NCI-H2107 treated with DMSO at 0.1 percent for 48 hours (cell line): ENCODE measurements around the gene ABCB8.
"Not testable (repeated sequence)": the region's sequence is repeated elsewhere in the genome, so short reads cannot be mapped to it uniquely, and the experiment has no call there.

Experiments used
- DNase-seq: peaks from one replicate; lab custom pipeline; 2025; ENCODE audit not compliant: unreplicated experiment; lab: John Stamatoyannopoulos, UW

ABCB8 gene

DNA sequence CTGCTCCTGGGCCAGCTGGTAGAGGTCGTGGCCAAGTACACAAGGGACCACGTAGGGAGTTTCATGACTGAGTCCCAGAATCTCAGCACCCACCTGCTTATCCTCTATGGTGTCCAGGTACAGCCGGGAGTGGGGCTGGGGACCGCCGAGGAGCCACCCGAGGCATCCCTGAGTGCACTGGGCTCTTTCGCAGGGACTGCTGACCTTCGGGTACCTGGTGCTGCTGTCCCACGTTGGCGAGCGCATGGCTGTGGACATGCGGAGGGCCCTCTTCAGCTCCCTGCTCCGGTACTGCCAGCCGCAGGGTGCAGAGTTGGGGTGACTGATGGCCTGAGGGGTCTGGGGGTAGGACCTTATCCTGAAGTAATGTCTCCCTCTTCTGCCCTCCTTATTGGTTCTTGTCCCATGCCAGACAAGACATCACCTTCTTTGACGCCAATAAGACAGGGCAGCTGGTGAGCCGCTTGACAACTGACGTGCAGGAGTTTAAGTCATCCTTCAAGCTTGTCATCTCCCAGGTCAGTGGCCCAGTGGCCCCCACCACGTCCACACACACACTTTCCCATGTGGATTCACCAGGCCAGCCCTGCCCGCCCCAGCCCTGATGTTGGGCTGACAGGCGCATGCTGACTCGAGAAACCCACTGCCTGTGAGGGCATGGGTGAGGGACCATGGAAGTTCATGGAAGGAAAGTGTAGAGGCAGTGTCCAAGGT lies 6.2 kb downstream of the ABCB8 start:
- no peak for DNase-seq

DNA sequence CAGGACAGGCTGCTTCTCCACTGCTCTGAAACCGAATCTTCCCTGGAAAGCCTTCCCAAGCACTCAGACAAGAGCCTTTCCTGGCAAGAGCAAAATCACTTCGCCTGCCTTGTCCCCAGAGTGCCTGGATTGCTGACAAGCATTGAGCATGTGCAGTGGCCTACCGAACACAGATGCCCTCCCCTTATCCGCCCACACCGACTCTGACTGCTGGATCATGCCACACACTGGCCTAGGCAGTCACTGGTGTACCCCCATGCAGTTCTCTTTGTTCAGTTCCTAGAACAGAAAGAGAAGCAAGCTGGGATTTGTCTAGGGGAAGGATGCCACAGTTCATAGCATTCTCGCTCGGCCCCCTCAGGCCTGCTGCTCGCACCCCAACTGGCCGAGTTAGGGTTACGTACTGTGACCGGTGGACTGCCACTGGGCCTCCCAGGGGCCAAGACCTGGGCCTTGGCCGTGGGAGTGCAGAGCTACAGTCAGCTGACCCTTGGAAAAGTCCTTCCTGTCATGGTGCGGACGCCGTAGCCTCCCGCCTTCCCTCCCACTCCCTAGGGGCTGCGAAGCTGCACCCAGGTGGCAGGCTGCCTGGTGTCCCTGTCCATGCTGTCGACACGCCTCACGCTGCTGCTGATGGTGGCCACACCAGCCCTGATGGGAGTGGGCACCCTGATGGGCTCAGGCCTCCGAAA lies 6.9 kb downstream of the ABCB8 start:
- no peak for DNase-seq

DNA sequence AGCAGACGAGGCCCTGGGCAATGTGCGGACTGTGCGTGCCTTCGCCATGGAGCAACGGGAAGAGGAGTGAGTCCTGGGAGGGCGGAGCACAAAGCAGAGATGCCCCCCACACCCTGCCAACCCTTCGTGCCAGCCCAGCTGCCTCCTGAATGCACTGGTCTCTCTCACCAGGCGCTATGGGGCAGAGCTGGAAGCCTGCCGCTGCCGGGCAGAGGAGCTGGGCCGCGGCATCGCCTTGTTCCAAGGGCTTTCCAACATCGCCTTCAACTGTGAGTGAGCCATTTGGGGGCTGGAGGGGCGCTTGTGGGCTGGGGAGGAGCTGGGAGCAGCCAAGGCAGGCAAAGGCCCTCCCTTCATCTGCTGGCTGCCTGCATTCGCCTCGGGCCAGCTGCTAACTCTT lies 7.7 kb downstream of the ABCB8 start:
- DNase-seq, result no peak

DNA sequence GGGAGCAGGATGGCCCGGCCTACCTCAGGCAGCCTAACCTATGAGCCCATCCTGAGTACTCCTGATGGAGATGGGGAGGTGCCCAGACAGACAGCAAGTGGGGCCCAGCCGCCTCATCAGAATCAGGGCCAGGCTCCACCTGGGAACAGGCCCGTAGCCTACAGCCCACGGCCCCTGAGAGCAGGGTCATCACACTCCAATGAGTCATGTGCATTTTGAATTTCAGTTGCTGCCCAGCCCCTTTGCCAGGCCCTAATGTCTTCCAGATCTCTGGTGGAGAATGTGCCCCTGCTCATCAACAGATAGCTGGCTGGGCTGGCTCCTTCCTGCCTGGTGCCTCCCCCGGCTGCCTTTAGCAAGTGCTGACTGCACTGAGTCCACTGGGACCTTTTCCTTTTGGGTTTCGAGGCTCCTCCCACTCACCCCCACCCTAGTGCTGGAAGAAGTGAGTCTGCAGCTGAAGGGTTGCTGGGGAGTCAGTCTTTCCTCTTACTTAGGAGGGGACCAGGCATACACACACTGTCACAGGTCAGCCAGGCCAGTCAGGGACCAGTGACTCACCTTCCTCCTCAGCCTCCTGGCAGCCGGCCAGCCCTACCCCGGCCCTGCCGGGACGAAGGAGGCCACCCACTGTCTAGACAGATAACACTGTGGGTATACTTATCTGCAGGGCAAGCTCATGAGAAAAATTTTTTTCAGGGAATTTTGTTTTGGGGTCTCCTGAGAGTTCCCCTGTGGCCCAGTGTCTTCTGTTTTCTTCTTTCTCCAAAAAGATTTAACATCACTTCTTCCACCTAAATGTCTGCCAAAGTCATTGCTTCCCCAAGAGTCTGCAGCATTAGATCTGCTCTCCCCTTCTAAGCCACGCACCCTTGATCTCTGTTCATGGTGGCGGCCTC lies 10.9 kb downstream of the ABCB8 start:
- DNase-seq, result no peak

DNA sequence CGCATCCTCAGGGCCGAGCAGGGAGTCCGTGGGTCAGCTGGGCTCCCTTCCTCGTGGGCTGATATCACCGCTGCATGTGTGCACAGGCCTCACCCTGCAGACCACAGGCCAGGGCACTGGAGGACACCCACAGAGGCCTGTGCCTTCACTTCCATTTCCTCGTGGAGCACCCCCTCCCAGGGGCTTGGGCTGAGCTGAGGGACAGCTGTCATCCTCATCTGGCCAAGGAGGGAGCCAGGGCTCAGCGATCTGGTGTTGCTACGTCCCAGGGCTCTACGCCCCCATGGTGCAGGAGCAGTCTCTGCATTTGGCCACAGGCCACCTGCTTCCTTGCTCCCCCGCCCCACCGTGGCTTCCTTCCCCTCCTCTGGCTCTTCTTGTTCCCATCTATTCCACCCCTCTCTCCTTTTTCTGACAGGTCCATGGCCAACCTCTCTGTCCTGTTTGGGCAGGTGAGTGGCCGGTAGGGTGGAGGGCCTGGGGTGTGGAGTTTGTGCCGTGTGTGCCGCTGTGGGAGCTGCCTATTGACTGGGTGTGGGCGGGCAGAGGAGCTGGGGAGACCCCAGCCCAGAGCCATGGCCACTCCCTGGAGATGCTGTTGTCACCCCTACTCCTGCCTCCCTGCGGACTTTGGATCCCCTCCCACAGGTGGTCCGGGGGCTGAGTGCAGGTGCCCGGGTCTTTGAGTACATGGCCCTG lies 11.7 kb downstream of the ABCB8 start:
- no peak for DNase-seq

DNA sequence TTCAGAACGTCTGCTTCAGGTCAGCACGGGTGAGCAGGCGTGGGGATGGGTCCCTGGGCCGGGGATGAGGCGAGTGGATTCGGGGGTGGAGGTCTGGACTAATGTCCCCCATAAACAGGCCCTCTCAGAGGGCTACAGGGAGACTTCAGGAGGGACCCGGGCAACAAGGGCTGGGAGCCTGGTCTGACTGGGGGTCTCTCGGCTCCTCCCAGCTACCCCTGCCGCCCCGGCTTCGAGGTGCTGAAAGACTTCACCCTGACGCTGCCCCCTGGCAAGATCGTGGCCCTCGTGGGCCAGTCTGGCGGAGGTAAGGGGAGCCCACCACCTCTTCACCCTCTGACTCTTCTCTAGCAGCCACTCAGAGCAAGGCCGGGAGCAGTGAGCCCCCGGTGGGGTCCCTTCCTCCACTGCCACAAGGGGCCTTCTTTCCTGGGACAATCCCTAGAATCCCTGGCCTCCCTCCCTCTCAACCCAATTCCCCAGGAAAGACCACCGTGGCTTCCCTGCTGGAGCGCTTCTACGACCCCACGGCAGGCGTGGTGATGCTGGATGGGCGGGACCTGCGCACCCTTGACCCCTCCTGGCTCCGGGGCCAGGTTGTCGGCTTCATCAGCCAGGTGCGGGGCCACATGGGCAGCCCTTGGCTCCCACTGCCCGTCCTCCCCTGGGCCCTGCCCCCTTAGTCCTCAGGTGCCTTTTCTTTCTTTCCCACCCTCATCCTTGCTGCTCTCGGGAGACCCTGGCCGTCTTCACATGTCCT lies 12.5 kb downstream of the ABCB8 start:
- DNase-seq, result no peak

DNA sequence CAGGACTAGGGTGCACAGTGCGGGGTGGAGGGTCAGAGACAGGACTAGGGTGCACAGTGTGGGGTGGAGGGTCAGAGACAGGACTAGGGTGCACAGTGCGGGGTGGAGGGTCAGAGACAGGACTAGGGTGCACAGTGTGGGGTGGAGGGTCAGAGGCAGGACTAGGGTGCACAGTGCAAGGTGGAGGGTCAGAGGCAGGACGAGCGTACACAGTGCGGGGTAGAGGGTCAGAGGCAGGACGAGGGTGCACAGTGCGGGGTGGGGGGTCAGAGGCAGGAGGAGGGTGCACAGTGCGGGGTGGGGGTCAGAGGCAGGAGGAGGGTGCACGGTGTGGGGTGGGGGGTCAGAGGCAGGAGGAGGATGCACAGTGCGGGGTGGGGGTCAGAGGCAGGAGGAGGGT lies 15.2 kb downstream of the ABCB8 start:
- not testable (repeated sequence) for DNase-seq

DNA sequence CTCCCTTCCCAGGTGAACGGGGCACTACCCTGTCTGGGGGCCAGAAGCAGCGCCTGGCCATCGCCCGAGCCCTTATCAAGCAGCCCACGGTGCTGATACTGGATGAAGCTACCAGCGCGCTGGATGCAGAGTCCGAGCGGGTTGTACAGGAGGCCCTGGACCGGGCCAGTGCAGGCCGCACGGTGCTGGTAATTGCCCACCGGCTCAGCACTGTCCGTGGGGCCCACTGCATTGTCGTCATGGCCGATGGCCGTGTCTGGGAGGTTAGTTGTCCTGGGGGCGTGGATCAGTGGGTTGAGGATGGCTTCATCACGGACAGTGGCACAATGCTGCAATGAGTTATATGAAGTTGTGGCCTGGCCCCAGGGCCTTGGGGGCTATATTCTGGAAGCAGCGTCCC lies 15.7 kb downstream of the ABCB8 start:
- no peak for DNase-seq

DNA sequence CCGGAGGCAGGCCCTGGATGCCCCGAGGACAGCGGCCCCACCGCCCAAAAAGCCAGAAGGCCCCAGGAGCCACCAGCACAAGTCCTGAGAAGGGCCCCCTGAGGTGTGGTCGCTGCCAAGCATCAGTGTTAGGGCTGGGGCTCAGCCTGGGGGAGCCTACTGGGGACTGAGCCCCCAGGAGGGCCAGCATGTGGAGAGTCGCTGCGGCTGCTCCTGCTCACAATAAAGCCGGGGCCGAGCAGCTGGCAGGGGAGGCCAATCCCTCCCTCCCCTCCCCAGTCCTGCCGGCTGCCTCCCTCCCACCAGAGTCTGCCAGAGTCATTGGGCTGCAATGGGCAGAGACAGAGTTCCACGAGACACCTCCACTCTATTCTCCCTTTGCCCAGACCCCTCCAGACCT lies 17.0 kb downstream of the ABCB8 start:
- DNase-seq, result no peak

DNA sequence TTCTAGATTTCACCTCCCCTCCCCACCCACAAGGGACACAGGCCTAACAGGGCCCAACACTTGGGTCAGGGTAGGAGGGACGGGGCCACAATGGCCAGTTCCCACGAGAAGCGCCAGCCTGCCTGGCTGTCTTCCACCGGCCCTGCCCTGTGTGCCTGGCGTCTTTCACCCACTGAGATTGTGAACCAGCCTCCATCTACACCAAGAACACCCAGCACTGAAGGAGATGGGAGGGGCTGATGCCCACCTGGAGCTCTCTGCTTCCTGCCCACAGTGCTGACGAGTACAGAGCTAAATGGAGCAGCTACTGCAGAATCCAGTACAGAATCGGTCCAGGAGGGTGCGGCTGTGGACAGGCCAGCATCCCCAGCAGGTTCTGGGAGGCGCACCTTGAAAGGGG lies 17.7 kb downstream of the ABCB8 start:
- no peak for DNase-seq

DNA sequence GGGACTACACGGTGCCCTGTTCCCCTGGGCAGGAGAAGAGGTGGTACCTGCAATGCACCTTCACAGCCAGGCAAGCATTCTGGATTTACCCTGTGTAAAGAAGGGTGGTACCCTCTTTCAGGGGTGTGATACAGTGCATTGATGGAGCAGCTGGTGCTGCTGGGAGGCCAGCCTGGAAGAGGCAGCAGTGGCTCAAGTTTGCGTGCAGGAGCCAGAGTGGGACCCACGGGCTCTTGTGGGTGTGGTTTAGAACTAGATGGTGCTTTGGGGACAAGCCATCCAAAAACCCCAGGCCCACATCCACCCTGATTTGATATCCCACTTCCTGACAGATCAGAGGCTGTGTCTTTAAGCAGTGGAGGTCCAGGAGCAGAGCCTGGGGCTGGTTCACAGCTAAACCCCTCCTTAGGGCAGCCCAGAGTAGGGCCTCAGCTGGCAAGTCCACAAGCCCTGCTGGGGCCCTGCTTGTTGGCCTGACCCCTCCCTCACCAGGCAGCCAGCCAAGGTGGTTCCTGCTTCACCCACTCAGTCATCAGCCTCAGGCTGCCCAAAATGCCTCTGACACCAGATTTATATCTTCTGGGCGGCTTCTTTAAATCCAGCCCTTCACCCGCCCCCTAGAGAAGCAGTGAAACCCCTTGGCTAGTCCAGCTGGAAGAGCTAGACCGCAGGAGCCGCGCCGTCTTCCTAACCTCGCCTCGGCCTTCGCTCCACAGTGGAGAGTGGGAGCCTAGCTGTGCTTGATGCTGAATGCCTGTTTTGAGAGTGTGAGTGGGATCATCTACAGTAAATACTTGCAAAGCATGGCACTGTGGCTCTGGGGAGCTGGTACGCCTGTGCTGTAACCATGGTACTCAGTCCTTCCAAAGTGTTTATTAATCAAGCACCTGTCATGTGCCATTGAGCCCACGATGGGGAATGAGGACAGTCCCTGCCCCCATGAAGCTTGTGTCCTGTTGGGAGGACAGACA lies 18.6 kb downstream of the ABCB8 start:
- no peak for DNase-seq

DNA sequence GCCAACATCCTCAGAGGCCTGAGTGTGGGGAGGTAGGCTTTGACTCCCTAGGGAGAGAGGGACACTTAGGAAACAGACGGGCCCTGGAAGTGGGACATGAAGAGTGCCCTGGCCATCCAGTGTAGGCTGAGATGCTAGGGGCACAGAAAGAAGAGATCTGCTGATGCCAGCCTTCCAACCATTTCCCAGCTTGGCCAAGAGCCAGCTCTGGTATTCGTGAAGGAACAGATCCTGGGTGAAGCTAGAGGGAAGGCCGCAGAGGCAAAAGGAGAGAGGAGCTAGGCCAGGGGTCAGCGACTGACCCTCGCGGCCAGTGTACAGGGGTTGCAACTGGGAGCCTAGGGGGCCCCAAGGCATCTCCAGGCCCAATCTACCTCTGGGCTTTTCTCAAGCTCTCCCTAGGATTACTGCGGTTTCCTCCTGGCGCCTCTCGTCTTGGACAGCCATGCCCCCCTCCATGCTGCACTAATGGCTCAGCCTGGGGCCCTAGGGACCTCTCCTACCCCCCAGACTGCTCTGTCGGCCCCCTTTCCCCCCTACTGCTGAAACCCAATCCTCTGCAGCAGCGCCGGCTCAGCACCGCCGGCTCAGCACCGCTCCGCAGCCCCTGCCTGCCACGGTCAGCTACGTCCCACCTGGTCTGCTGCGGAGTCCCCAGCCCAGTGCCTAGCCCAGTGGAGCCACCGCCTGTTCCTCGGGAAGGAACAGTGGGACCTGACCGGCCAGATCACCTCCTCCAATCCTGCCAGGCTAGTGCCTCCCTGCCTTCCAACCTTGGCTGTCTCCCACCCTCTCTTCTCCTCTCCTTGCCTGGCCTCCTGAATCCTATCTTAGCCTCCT lies 19.9 kb downstream of the ABCB8 start, which contains the start of gene ASIC3:
TSS of gene ASIC3 (plus strand) at position 556 of the 840 bp plus-strand sequence. CDS start 355 bp downstream, outside the sequence.
- peak; percentile 30 for DNase-seq

DNA sequence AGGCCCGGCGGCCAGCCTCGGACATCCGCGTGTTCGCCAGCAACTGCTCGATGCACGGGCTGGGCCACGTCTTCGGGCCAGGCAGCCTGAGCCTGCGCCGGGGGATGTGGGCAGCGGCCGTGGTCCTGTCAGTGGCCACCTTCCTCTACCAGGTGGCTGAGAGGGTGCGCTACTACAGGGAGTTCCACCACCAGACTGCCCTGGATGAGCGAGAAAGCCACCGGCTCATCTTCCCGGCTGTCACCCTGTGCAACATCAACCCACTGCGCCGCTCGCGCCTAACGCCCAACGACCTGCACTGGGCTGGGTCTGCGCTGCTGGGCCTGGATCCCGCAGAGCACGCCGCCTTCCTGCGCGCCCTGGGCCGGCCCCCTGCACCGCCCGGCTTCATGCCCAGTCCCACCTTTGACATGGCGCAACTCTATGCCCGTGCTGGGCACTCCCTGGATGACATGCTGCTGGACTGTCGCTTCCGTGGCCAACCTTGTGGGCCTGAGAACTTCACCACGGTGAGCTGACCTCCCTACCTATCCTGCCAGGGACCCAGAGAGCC lies 20.7 kb downstream of the ABCB8 start:
- no peak for DNase-seq

DNA sequence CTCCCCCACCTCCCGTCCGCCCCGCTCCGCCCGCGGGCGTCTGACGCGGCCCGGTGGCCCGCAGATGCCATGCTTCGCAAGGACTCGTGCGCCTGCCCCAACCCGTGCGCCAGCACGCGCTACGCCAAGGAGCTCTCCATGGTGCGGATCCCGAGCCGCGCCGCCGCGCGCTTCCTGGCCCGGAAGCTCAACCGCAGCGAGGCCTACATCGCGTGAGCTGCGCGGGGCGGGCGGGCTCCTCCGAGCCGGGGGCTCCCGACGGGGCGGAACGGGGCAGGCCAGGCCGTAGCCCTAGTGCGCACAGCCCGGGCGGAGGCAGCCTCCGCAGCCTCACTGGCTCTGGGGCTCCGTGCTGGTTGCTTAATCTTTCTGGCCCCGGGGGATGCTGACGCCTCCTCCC lies 22.9 kb downstream of the ABCB8 start:
- DNase-seq, result no peak

DNA sequence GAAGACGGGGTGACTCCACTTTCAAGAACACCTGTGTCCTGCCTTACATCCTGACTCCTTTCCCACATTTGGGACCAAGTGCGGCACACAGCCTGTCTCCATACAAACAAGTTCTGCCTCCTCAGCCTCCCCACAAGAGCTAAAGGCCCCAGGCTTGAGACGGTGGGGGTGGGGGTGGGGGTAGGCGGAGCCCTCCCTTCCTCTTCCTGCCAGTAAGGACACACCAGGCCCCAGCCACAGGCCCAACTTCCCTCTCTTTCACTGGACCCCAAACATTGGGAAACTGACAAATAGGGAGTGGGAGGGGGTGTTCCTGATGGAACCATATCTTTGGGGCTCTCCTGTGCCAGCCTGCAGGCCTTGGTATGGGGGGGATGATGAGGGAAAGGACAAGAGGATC lies 24.8 kb downstream of the ABCB8 start:
- no peak for DNase-seq

DNA sequence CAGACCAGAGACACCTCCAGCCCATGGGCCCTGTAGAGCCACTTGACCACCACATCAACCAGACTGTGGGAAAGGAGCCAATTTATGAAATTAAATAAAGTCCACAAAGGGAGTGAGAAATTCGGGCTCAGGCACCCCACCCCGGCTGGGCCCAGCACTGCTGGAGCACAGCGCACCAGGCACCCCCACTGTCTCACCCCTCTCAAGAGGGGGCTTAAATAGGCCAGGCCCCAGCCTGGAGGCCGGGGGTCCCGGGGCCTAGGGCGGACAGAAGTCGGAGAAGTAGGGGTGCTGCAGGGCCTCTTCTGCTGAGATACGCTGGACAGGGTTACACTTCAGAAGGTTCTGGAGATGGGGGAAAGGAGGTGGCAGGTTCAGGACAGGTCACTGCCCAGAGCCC lies 25.5 kb downstream of the ABCB8 start:
- no peak for DNase-seq

DNA sequence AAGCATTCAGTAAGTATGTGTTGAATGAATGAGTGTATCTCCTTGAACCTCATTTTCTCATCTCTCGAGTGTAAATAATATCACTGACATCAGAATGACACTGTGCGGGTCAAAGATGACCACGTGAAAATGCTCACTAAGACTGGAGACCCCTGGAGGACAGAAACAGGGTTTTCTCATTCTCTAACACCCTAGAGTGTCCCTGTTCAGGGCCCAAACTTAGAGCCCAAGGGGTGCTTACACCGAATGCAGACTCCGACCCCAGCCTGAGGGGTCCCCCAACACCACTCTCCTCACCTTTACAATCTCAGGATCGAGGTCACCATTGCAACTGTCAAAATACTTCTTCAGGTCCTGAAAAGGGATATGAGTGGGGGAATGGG lies 28.0 kb downstream of the ABCB8 start:
- no peak for DNase-seq
